Measurements from ENCODE around the gene FAM83D. TPM values are rescaled to one million over a fixed set of nuclear protein-coding genes. Genes with fewer than 3 reads are reported as not detected.

The FAM83D gene
- total RNA-seq, 1 donor from 2014 or later = 4.6 TPM

DNA sequence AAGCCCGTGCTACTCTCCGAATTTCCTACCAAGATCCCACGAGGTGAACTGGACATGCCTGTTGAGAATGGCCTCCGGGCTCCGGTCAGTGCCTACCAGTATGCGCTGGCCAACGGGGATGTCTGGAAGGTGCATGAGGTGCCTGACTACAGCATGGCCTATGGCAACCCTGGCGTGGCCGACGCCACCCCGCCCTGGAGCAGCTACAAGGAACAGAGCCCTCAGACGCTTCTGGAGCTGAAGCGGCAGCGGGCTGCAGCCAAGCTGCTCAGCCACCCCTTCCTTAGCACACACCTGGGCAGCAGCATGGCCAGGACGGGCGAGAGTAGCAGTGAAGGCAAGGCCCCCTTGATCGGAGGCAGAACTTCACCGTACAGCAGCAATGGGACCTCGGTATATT, 8.0 kb upstream of the FAM83D start:
- no peak overlapping the region for H3K27ac Mint-ChIP-seq (ENCODE audit: unreplicated experiment)

DNA sequence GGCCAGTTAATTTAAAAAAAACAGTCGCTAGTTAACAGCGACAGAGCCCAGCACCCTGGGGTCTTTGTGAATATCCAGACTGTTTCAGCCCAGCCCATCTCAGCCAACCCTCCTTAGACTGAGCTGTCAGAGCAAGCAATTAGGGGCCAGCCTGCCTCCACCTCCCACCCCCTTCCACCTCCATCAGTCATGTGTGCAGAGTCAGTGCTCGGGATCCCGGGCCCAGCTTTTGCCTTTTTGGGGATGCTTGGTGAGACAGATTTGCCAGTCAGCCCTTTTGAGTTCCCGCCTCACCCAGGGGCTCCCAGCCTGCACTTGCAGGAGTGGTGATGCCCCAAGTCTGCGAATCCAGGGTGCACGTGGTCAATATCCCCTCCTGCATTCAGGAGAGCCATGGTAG, 6.5 kb upstream of the FAM83D start:
- Mint-ChIP-seq H3K4me1 (ENCODE audit: unreplicated experiment) (no peaks in the 10 kb centered on the region), H3K36me3 (ENCODE audit: unreplicated experiment) (no peaks in the 10 kb centered on the region), H3K9me3 (ENCODE audit: unreplicated experiment) (no peaks in the 10 kb centered on the region), H3K4me3 (ENCODE audit: unreplicated experiment) (no peak overlapping the region), H3K27ac (ENCODE audit: unreplicated experiment) (no peak overlapping the region), H3K27me3 (ENCODE audit: unreplicated experiment) (peaks cover 49% of the 10 kb centered on the region)
- DNase-seq (ENCODE audit: extremely low spot score, unreplicated experiment) = no peak
- TF ChIP-seq, protein P1, sequence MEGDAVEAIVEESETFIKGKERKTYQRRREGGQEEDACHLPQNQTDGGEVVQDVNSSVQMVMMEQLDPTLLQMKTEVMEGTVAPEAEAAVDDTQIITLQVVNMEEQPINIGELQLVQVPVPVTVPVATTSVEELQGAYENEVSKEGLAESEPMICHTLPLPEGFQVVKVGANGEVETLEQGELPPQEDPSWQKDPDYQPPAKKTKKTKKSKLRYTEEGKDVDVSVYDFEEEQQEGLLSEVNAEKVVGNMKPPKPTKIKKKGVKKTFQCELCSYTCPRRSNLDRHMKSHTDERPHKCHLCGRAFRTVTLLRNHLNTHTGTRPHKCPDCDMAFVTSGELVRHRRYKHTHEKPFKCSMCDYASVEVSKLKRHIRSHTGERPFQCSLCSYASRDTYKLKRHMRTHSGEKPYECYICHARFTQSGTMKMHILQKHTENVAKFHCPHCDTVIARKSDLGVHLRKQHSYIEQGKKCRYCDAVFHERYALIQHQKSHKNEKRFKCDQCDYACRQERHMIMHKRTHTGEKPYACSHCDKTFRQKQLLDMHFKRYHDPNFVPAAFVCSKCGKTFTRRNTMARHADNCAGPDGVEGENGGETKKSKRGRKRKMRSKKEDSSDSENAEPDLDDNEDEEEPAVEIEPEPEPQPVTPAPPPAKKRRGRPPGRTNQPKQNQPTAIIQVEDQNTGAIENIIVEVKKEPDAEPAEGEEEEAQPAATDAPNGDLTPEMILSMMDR (IDR thresholded peaks at IDR 0.05) = no peak

More for the DNA sequence above, 8.0 kb upstream of the FAM83D start:
- H3K4me1 Mint-ChIP-seq (ENCODE audit: unreplicated experiment) = no peaks in the 10 kb centered on the region
- DNase-seq (ENCODE audit: extremely low spot score, unreplicated experiment) = no peak
- H3K27me3 Mint-ChIP-seq (ENCODE audit: unreplicated experiment) = peaks cover 61% of the 10 kb centered on the region
- no peaks in the 10 kb centered on the region for H3K9me3 Mint-ChIP-seq (ENCODE audit: unreplicated experiment)
- TF ChIP-seq, protein P1 (IDR thresholded peaks at IDR 0.05) = no peak
- H3K4me3 Mint-ChIP-seq (ENCODE audit: unreplicated experiment) = no peak overlapping the region
- no peaks in the 10 kb centered on the region for H3K36me3 Mint-ChIP-seq (ENCODE audit: unreplicated experiment)

DNA sequence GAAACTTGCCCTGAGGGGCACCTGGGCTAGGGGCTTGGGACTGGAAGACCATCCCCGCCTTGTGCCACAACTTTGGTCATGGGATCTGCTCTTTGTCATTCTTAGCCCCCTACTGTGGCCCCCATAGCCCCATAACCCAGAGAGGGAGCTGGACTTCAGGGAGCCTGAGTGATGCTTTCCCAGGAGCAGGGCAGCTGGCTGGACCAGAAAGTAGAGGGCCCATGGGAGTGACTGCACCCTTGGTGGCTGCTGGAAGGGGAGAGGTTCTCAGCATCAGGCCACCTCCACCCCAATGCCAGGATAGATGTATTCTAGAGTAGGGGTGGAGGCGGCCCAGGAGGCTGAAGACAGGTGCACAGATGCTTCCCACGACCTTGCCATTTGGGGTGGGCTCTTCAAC, 5.8 kb upstream of the FAM83D start:
- Mint-ChIP-seq H3K36me3 (ENCODE audit: unreplicated experiment) (no peaks in the 10 kb centered on the region), H3K4me3 (ENCODE audit: unreplicated experiment) (no peak overlapping the region), H3K27me3 (ENCODE audit: unreplicated experiment) (peaks cover 45% of the 10 kb centered on the region), H3K9me3 (ENCODE audit: unreplicated experiment) (no peaks in the 10 kb centered on the region), H3K4me1 (ENCODE audit: unreplicated experiment) (no peaks in the 10 kb centered on the region), H3K27ac (ENCODE audit: unreplicated experiment) (no peak overlapping the region)
- DNase-seq (ENCODE audit: extremely low spot score, unreplicated experiment) = no peak
- TF ChIP-seq, protein P1 (IDR thresholded peaks at IDR 0.05) = no peak

DNA sequence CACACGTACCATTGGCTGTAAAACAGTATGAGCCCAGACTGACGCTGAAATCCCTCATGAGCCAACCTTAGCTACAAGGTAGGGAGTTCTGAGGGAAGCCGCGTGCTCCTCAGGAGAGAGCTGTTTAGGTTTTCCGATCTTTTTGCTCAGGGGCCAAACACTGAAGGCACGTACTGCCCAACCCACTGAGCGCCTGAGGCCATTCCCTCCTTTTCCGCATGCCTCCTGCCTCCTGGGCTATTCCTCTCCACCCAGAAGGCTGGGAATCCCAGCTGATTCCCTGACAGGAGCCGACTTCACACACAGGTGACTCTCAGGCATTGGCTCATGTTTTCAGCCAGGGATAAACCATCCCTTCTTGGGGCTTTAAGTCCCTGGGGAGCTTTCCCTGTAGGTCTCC, 5.4 kb upstream of the FAM83D start:
- peaks cover 45% of the 10 kb centered on the region for H3K27me3 Mint-ChIP-seq (ENCODE audit: unreplicated experiment)
- H3K36me3 Mint-ChIP-seq (ENCODE audit: unreplicated experiment) = no peaks in the 10 kb centered on the region
- no peak for DNase-seq (ENCODE audit: extremely low spot score, unreplicated experiment)
- no peaks in the 10 kb centered on the region for H3K4me1 Mint-ChIP-seq (ENCODE audit: unreplicated experiment)
- H3K9me3 Mint-ChIP-seq (ENCODE audit: unreplicated experiment) = no peaks in the 10 kb centered on the region
- no peak overlapping the region for H3K27ac Mint-ChIP-seq (ENCODE audit: unreplicated experiment)
- no peak overlapping the region for H3K4me3 Mint-ChIP-seq (ENCODE audit: unreplicated experiment)
- TF ChIP-seq, protein P1 (IDR thresholded peaks at IDR 0.05) = no peak

DNA sequence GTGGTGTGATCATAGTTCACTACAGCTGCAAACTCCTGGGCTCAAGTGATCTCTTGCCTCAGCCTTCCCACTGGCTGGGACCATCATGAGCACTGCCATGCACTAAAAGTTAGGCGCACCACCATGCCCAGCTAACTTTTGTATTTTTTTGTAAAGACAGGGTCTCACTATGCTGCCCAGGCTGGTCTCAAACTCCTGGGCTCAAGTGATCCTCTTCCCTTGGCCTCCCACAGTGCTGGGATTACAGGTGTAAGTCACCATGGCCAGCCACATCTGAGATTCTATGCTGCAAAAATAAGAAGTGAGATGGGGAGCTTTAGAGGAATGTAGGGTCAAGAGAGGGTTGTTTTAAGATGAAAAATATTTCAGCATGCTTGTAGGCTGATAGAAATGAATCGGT, 1.5 kb upstream of the FAM83D start:
- Mint-ChIP-seq H3K27ac (ENCODE audit: unreplicated experiment) (no peak overlapping the region), H3K4me3 (ENCODE audit: unreplicated experiment) (no peak overlapping the region), H3K9me3 (ENCODE audit: unreplicated experiment) (no peaks in the 10 kb centered on the region), H3K27me3 (ENCODE audit: unreplicated experiment) (peaks cover 28% of the 10 kb centered on the region), H3K4me1 (ENCODE audit: unreplicated experiment) (peaks cover 19% of the 10 kb centered on the region), H3K36me3 (ENCODE audit: unreplicated experiment) (no peaks in the 10 kb centered on the region)
- TF ChIP-seq, protein P1 (IDR thresholded peaks at IDR 0.05) = no peak
- no peak for DNase-seq (ENCODE audit: extremely low spot score, unreplicated experiment)

All from osteocyte (in vitro differentiated cells).